H1 (cell line): ENCODE measurements around the gene BIRC7. TPM values are rescaled to one million over a fixed set of nuclear protein-coding genes. Genes with fewer than 3 reads are reported as not detected.

Experiments used
- CTCF ChIA-PET: fragments of 300-600 bp; sonication (Branson Sonifier 250); formaldehyde crosslinking; loops from one replicate; lab custom pipeline; 2021; ENCODE audit not compliant: partially characterized antibody; lab: Charles Lee
- POLR2A ChIA-PET: fragments of 300-600 bp; sonication (Branson Sonifier 250); formaldehyde crosslinking; loops from one replicate; lab custom pipeline; 2021; ENCODE audit warnings: inconsistent platforms; ENCODE audit not compliant: partially characterized antibody; lab: Charles Lee
- DNase-seq, 2 experiments: peaks; one replicate each; pipeline versions ENCODE4 v3.0.0 to v3.0.0-alpha.2; 2010 to 2022; ENCODE audit warnings: low spot score in 2 of 2, low read depth in 1 of 2, mixed read lengths in 1 of 2
- FAIRE-seq: peaks from 2 replicates; lab custom pipeline; 2011; peaks lifted over from hg19 to GRCh38; lab: Jason Lieb, UNC
- H2AFZ ChIP-seq: 2 replicates; pipeline ENCODE4 v1.8.1; 2012; ENCODE audit warnings: low read length, inconsistent platforms
- H2AK5ac ChIP-seq: 2 replicates; pipeline ENCODE4 v1.6.1; 2013; ENCODE audit warnings: low read depth, low read length
- H2BK120ac ChIP-seq: replicated peaks from 2 replicates; pipeline ENCODE3; 2013; ENCODE audit warnings: low read depth, low read length, inconsistent platforms
- H2BK12ac ChIP-seq: 2 replicates; pipeline ENCODE4 v1.6.1; 2013; ENCODE audit warnings: low read depth, low read length
- H2BK15ac ChIP-seq: 2 replicates; pipeline ENCODE4 v1.6.1; 2013; ENCODE audit warnings: low read length
- H2BK20ac ChIP-seq: 2 replicates; pipeline ENCODE4 v1.6.1; 2013; ENCODE audit warnings: low read length
- H2BK5ac ChIP-seq: 2 replicates; pipeline ENCODE4 v1.6.1; 2013; ENCODE audit warnings: low read depth, low read length
- H3K14ac ChIP-seq: 2 replicates; pipeline ENCODE4 v1.6.1; 2013; ENCODE audit warnings: inconsistent platforms; ENCODE audit not compliant: insufficient read length
- H3K18ac ChIP-seq: 2 replicates; pipeline ENCODE4 v1.6.1; 2013; ENCODE audit warnings: low read length; ENCODE audit errors: extremely low read depth
- H3K23ac ChIP-seq: 2 replicates; pipeline ENCODE4 v1.6.1; 2013; ENCODE audit warnings: inconsistent platforms; ENCODE audit not compliant: insufficient read length
- H3K23me2 ChIP-seq: 2 replicates; pipeline ENCODE4 v1.6.1; 2013; ENCODE audit warnings: low read depth, low read length
- H3K27ac ChIP-seq: 2 replicates; pipeline ENCODE4 v1.6.1; 2011; ENCODE audit warnings: low read depth, low read length, inconsistent platforms
- H3K27me3 ChIP-seq, 4 experiments: replicated peaks in 1 of 4; 1 replicate in 1 of 4; 2 replicates in 3 of 4; pipeline versions ENCODE4 v1.6.1 to v1.8.1; 2011 to 2013; ENCODE audit warnings: low read length in 3 of 4, mild to moderate bottlenecking in 3 of 4, inconsistent platforms in 2 of 4, mixed read lengths in 2 of 4, moderate library complexity in 1 of 4; ENCODE audit not compliant: control insufficient read depth in 3 of 4, insufficient read depth in 3 of 4; ENCODE audit errors: extremely low read depth in 1 of 4
- H3K36me3 ChIP-seq, 4 experiments: 2 replicates each; pipeline versions ENCODE4 v1.6.1 to v1.8.1; 2011 to 2013; ENCODE audit warnings: mild to moderate bottlenecking in 4 of 4, low read length in 3 of 4, moderate library complexity in 2 of 4, control low read depth in 1 of 4, inconsistent platforms in 1 of 4; ENCODE audit not compliant: insufficient read depth in 4 of 4, control insufficient read depth in 2 of 4
- H3K4ac ChIP-seq: replicated peaks from 2 replicates; pipeline ENCODE3; 2013; ENCODE audit warnings: low read length, low read depth, mixed read lengths, inconsistent platforms; ENCODE audit not compliant: insufficient read length
- H3K4me1 ChIP-seq, 4 experiments: replicated peaks in 1 of 4; 1 replicate in 1 of 4; 2 replicates in 3 of 4; pipeline versions ENCODE4 v1.6.1 to v1.8.1; 2011 to 2013; ENCODE audit warnings: low read length in 3 of 4, inconsistent platforms in 2 of 4, mixed read lengths in 1 of 4; ENCODE audit not compliant: insufficient read depth in 4 of 4, control insufficient read depth in 3 of 4
- H3K4me2 ChIP-seq, 2 experiments: 2 replicates each; pipeline versions ENCODE4 v1.6.1 to v1.8.1; 2011 to 2013; ENCODE audit warnings: low read depth in 2 of 2, low read length in 2 of 2, control low read depth in 1 of 2, inconsistent platforms in 1 of 2, mild to moderate bottlenecking in 1 of 2; ENCODE audit not compliant: insufficient read depth in 1 of 2
- H3K4me3 ChIP-seq, 4 experiments: fragments of 200-600, 300-600 bp in 1 of 4; sonication (generic), shearing (Covaris generic), sonication (Bioruptor Twin) in 1 of 4; 2 replicates each; pipeline versions ENCODE4 v1.5.1 to v1.8.1; 2011 to 2016; ENCODE audit warnings: low read length in 4 of 4, low read depth in 3 of 4, control low read depth in 2 of 4, inconsistent platforms in 2 of 4, mild to moderate bottlenecking in 2 of 4, mixed read lengths in 1 of 4, moderate library complexity in 1 of 4; ENCODE audit not compliant: insufficient read depth in 2 of 4; ENCODE audit errors: extremely low read depth in 1 of 4
- H3K56ac ChIP-seq: replicated peaks from 2 replicates; pipeline ENCODE3; 2013; ENCODE audit warnings: low read depth, mild to moderate bottlenecking, mixed read lengths, low read length, inconsistent platforms; ENCODE audit not compliant: insufficient read length
- H3K79me1 ChIP-seq: 2 replicates; pipeline ENCODE4 v1.6.1; 2013; ENCODE audit warnings: low read depth, low read length, control low read depth
- H3K79me2 ChIP-seq, 2 experiments: 2 replicates each; pipeline versions ENCODE4 v1.6.1 to v1.8.1; 2012 to 2013; ENCODE audit warnings: low read length in 2 of 2, mild to moderate bottlenecking in 2 of 2, inconsistent platforms in 1 of 2; ENCODE audit not compliant: insufficient read depth in 2 of 2, control insufficient read depth in 1 of 2
- H3K9ac ChIP-seq, 4 experiments: replicated peaks in 1 of 4; 1 replicate in 1 of 4; 2 replicates in 3 of 4; pipeline versions ENCODE4 v1.6.1 to v1.8.1; 2011 to 2013; ENCODE audit warnings: low read depth in 3 of 4, low read length in 3 of 4, control low read depth in 2 of 4, mild to moderate bottlenecking in 2 of 4, moderate library complexity in 2 of 4, inconsistent platforms in 1 of 4; ENCODE audit errors: extremely low read depth in 1 of 4
- H3K9me3 ChIP-seq, 2 experiments: 2 replicates each; pipeline versions ENCODE4 v1.6.1 to v1.8.1; 2012 to 2013; ENCODE audit warnings: mild to moderate bottlenecking in 2 of 2, moderate library complexity in 2 of 2, control low read depth in 1 of 2, inconsistent platforms in 1 of 2, low read depth in 1 of 2, low read length in 1 of 2, mixed read lengths in 1 of 2; ENCODE audit not compliant: insufficient read depth in 2 of 2
- H4K20me1 ChIP-seq, 2 experiments: replicated peaks in 1 of 2; 2 replicates each; pipeline versions ENCODE3 to v1.8.1; 2011 to 2013; ENCODE audit warnings: inconsistent platforms in 2 of 2, low read length in 2 of 2, mild to moderate bottlenecking in 1 of 2; ENCODE audit not compliant: insufficient read depth in 2 of 2, control insufficient read depth in 1 of 2
- H4K5ac ChIP-seq: 2 replicates; pipeline ENCODE4 v1.6.1; 2013; ENCODE audit warnings: low read length, low read depth, mixed read lengths, inconsistent platforms; ENCODE audit not compliant: insufficient read length
- H4K8ac ChIP-seq: 2 replicates; pipeline ENCODE4 v1.8.0; 2013; ENCODE audit warnings: mild to moderate bottlenecking, moderate library complexity, low read length, inconsistent platforms; ENCODE audit not compliant: insufficient read depth; ENCODE audit errors: extremely low read depth
- H4K91ac ChIP-seq: replicated peaks from 2 replicates; pipeline ENCODE3; 2013; ENCODE audit warnings: low read length, mixed read lengths, inconsistent platforms; ENCODE audit not compliant: insufficient read length
- BACH1 ChIP-seq: IDR thresholded peaks from 2 replicates; pipeline ENCODE4 v1.6.1; 2012; ENCODE audit warnings: low read length, improper control_type of control experiment
- CEBPB ChIP-seq: IDR thresholded peaks from 2 replicates; pipeline ENCODE4 v1.6.1; 2012; ENCODE audit warnings: low read depth, low read length
- CHD1 ChIP-seq: IDR thresholded peaks from 2 replicates; pipeline ENCODE4 v1.6.1; 2012; ENCODE audit warnings: low read depth, low read length, improper control_type of control experiment
- CTBP2 ChIP-seq: IDR thresholded peaks from 2 replicates; pipeline ENCODE4 v1.7.0; 2011; ENCODE audit warnings: borderline replicate concordance, mild to moderate bottlenecking, moderate library complexity, mixed read lengths, low read length; ENCODE audit not compliant: insufficient read depth, insufficient read length
- GTF2F1 ChIP-seq: IDR thresholded peaks from 2 replicates; pipeline ENCODE4 v1.6.1; 2012; ENCODE audit warnings: low read depth, low read length, improper control_type of control experiment, borderline replicate concordance
- JUN ChIP-seq: IDR thresholded peaks from 2 replicates; pipeline ENCODE4 v1.6.1; 2011; ENCODE audit warnings: low read depth, mild to moderate bottlenecking, improper control_type of control experiment, low read length
- KDM4A ChIP-seq: IDR thresholded peaks from one replicate; pipeline ENCODE4 v1.7.1; 2012; ENCODE audit warnings: low read depth, mild to moderate bottlenecking, moderate library complexity, low read length, inconsistent platforms; ENCODE audit not compliant: severe bottlenecking
- RNF2 ChIP-seq: fragments of 200-900, 300-1000 bp; sonication (generic); IDR thresholded peaks from 2 replicates; pipeline ENCODE4 v1.7.1; 2016; ENCODE audit warnings: borderline replicate concordance, low read depth, mild to moderate bottlenecking, antibody characterized with exemption, low read length; ENCODE audit not compliant: poor library complexity, severe bottlenecking; ENCODE audit errors: missing control alignments
- TAF1 ChIP-seq: IDR thresholded peaks from 2 replicates; pipeline ENCODE4 v1.6.1; 2011; ENCODE audit warnings: mild to moderate bottlenecking, low read depth, low read length
- TCF12 ChIP-seq: IDR thresholded peaks from 2 replicates; pipeline ENCODE4 v1.6.1; 2011; ENCODE audit warnings: low read depth, mild to moderate bottlenecking, low read length
- TEAD4 ChIP-seq: IDR thresholded peaks from 2 replicates; pipeline ENCODE4 v1.6.1; 2012; ENCODE audit warnings: low read depth, low read length, inconsistent platforms, mixed read lengths
- ZNF274 ChIP-seq: IDR thresholded peaks from 2 replicates; pipeline ENCODE4 v1.7.0; 2012; ENCODE audit warnings: low read length, borderline replicate concordance; ENCODE audit errors: extremely low read depth
- WGBS, 2 experiments: shearing (Covaris generic) in 1 of 2; methylation state at CpG; one replicate each; pipeline versions ENCODE4 v1.1.6 to v1.1.7; 2013 to 2015; ENCODE audit warnings: low lambda C conversion rate in 2 of 2, mixed read lengths in 2 of 2, inconsistent platforms in 1 of 2, low coverage in 1 of 2, missing lambda C conversion rate in 1 of 2; ENCODE audit not compliant: insufficient replicate concordance in 2 of 2, insufficient coverage in 1 of 2, insufficient read length in 1 of 2; ENCODE audit errors: extremely low coverage in 1 of 2, missing lambda C conversion rate in 1 of 2; 5-methylcytosine and 5-hydroxymethylcytosine counted together
- polyA plus RNA-seq, 7 experiments: library from polyadenylated mRNA; depleted of rRNA in 3 of 7; stranded (reverse) in 5 of 7; unstranded in 2 of 7; fragments of >200 nt in 5 of 7; fragments of 200-250 nt in 2 of 7; gene quantifications; 1 replicate in 5 of 7; 2 replicates in 1 of 7; 4 replicates in 1 of 7; pipeline versions ENCODE4 v1.2.1 to v1.2.3, GENCODE V29; 2011 to 2013; ENCODE audit warnings: missing spikeins in 2 of 7, mixed read lengths in 2 of 7
- total RNA-seq: library from RNA; stranded (reverse); fragmentation: NEBNext Ultra II Directional; extraction: Animal tissue kit (Norgen Biotek cat#: 25700); gene quantifications from 2 replicates; pipeline ENCODE4 v1.2.1, GENCODE V29; 2021
- TF ChIP-seq, protein P1 (sequence below): IDR thresholded peaks from 2 replicates; pipeline ENCODE4 v1.6.1; 2011; ENCODE audit warnings: low read length, improper control_type of control experiment

BIRC7 gene
- total and polyA plus RNA-seq, 2 of the 8 experiments (the other 6 are each of a cell fraction or from before 2014, with no cell fraction given): 0.11 to 0.41 TPM

DNA sequence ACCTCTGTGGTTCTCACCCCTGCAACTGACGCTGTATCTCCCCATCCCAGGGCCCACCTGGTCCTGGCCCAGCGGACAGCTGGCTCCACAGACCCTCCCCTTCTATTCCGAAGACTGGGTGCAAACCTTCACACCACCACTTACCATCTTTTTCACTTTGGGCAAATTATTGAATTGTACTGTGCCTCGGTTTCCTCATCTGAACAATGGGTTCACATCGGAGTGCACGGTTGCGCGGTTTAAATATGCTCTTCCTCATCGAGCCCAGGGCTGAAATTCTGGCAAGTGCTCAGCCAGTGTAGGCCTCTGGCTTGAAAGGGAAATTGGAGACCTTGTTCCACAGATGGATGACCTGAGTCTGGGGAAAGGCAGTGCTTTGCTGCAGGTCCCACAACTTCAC, 34.0 kb downstream of the BIRC7 start:
- no peak overlapping the region for H3K56ac ChIP-seq
- no peak overlapping the region for H3K14ac ChIP-seq
- H3K9ac ChIP-seq: no peak overlapping the region
- H3K4me1 ChIP-seq: peaks cover 0 to 7% (median 1%) of the 10 kb centered on the region in 4 experiments; a peak in 5 of 7 replicates
- H3K27me3 ChIP-seq: peaks cover 0 to 2% (median 0%) of the 10 kb centered on the region in 4 experiments; a peak in 2 of 7 replicates
- H4K20me1 ChIP-seq: peaks cover 6 to 13% of the 10 kb centered on the region in 2 experiments
- no peaks in the 10 kb centered on the region for H3K23me2 ChIP-seq
- H3K27ac ChIP-seq: no peak overlapping the region
- peaks cover 5% of the 10 kb centered on the region for H3K79me1 ChIP-seq
- H2BK15ac ChIP-seq: no peak overlapping the region
- no peak overlapping the region for H2BK5ac ChIP-seq
- H3K36me3 ChIP-seq: no peaks in the 10 kb centered on the region
- no peak overlapping the region for H3K18ac ChIP-seq
- H2AK5ac ChIP-seq: no peak overlapping the region
- no peak overlapping the region for H3K4me2 ChIP-seq
- POLR2A ChIA-PET: interaction anchor here (1.3 to 3.6 kb wide), 3 partner anchors 9 to 21 kb away, joined by 4 to 12 read pairs (median 4); partner anchors contain the start of gene NKAIN4
- no peak overlapping the region for H2BK20ac ChIP-seq
- no peak overlapping the region for H4K5ac ChIP-seq
- H4K8ac ChIP-seq: no peak overlapping the region
- 88% methylated on average over 9 of the region's 9 CpGs; no CpG with 5 or more reads in 1 of the 2 experiments for WGBS, 2 experiments
- no peak overlapping the region for H4K91ac ChIP-seq
- peaks cover 9 to 18% of the 10 kb centered on the region in 2 experiments for H3K79me2 ChIP-seq
- H3K4ac ChIP-seq: no peak overlapping the region
- no peak overlapping the region for H3K4me3 ChIP-seq
- no peak overlapping the region for H2BK120ac ChIP-seq
- no peak for FAIRE-seq
- no peak overlapping the region for H3K23ac ChIP-seq
- no peak overlapping the region for H2AFZ ChIP-seq
- no peak overlapping the region for H2BK12ac ChIP-seq
- CTCF ChIA-PET: interaction anchor here (1.1 to 11.0 kb wide), 7 partner anchors 11 to 112 kb away, joined by 4 to 63 read pairs (median 5); no protein-coding TSS in a partner anchor
- no peak for DNase-seq
- H3K9me3 ChIP-seq: no peaks in the 10 kb centered on the region
- TF ChIP-seq ZNF274: no peak
- no peak for TF ChIP-seq TEAD4
- TF ChIP-seq, protein P1, sequence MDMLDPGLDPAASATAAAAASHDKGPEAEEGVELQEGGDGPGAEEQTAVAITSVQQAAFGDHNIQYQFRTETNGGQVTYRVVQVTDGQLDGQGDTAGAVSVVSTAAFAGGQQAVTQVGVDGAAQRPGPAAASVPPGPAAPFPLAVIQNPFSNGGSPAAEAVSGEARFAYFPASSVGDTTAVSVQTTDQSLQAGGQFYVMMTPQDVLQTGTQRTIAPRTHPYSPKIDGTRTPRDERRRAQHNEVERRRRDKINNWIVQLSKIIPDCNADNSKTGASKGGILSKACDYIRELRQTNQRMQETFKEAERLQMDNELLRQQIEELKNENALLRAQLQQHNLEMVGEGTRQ: no peak
- TF ChIP-seq KDM4A: no peak
- no peak for TF ChIP-seq CTBP2
- no peak for TF ChIP-seq JUN
- TF ChIP-seq TCF12: no peak
- no peak for TF ChIP-seq GTF2F1
- TF ChIP-seq BACH1: no peak
- no peak for TF ChIP-seq CHD1
- TF ChIP-seq CEBPB: no peak
- TF ChIP-seq RNF2: no peak
- TF ChIP-seq TAF1: no peak
